Measurements from ENCODE around the gene PCDHGC3. TPM values are rescaled to one million over a fixed set of nuclear protein-coding genes. Genes with fewer than 3 reads are reported as not detected.
"Not testable (repeated sequence)": the region's sequence is repeated elsewhere in the genome, so short reads cannot be mapped to it uniquely, and the experiment has no call there.

The PCDHGC3 gene
- total and polyA plus RNA-seq, 8 donors, result 65.4 to 152 (median 118) TPM

DNA sequence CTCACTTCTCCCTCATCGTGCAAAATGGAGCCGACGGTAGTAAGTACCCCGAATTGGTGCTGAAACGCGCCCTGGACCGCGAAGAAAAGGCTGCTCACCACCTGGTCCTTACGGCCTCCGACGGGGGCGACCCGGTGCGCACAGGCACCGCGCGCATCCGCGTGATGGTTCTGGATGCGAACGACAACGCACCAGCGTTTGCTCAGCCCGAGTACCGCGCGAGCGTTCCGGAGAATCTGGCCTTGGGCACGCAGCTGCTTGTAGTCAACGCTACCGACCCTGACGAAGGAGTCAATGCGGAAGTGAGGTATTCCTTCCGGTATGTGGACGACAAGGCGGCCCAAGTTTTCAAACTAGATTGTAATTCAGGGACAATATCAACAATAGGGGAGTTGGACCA lies 44.5 kb upstream of the PCDHGC3 start:
- Histone ChIP-seq H3K27me3 (peaks cover 26 to 78% of the 10 kb centered on the region in 2 donors), H3K4me1 (peaks cover 0 to 4% of the 10 kb centered on the region in 2 donors), H3K27ac (no peak overlapping the region), H3K4me3 (peak overlapping the region in 1 of 2 donors; percentile 14), H3K36me3 (no peaks in the 10 kb centered on the region), H3K9me3 (peaks cover 0 to 88% of the 10 kb centered on the region in 2 donors)
- TF ChIP-seq, protein P1, sequence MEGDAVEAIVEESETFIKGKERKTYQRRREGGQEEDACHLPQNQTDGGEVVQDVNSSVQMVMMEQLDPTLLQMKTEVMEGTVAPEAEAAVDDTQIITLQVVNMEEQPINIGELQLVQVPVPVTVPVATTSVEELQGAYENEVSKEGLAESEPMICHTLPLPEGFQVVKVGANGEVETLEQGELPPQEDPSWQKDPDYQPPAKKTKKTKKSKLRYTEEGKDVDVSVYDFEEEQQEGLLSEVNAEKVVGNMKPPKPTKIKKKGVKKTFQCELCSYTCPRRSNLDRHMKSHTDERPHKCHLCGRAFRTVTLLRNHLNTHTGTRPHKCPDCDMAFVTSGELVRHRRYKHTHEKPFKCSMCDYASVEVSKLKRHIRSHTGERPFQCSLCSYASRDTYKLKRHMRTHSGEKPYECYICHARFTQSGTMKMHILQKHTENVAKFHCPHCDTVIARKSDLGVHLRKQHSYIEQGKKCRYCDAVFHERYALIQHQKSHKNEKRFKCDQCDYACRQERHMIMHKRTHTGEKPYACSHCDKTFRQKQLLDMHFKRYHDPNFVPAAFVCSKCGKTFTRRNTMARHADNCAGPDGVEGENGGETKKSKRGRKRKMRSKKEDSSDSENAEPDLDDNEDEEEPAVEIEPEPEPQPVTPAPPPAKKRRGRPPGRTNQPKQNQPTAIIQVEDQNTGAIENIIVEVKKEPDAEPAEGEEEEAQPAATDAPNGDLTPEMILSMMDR (IDR thresholded peaks at IDR 0.05), result no peak
- ATAC-seq, result no peak
- DNase-seq, result no peak
- intact Hi-C loops (cut with DNase I), result loop anchor here in 1 of 2 donors (5.0 kb wide), 1 partner anchor 39 kb away; the partner anchor contains the start of gene PCDHGA8

DNA sequence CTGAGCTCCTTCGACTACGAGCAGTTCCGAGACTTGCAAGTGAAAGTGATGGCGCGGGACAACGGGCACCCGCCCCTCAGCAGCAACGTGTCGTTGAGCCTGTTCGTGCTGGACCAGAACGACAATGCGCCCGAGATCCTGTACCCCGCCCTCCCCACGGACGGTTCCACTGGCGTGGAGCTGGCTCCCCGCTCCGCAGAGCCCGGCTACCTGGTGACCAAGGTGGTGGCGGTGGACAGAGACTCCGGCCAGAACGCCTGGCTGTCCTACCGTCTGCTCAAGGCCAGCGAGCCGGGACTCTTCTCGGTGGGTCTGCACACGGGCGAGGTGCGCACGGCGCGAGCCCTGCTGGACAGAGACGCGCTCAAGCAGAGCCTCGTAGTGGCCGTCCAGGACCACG lies 43.5 kb upstream of the PCDHGC3 start:
- not testable (repeated sequence) for H3K4me3 ChIP-seq, H3K36me3 ChIP-seq, DNase-seq, H3K4me1 ChIP-seq, H3K27ac ChIP-seq, ATAC-seq
- intact Hi-C loops (cut with DNase I), result loop anchor here in 1 of 2 donors (5.0 kb wide), 1 partner anchor 40 kb away; the partner anchor contains the start of gene PCDHGA8
- Histone ChIP-seq H3K27me3 (peaks cover 21 to 68% of the 10 kb centered on the region in 2 donors), H3K9me3 (peaks cover 0 to 84% of the 10 kb centered on the region in 2 donors)

DNA sequence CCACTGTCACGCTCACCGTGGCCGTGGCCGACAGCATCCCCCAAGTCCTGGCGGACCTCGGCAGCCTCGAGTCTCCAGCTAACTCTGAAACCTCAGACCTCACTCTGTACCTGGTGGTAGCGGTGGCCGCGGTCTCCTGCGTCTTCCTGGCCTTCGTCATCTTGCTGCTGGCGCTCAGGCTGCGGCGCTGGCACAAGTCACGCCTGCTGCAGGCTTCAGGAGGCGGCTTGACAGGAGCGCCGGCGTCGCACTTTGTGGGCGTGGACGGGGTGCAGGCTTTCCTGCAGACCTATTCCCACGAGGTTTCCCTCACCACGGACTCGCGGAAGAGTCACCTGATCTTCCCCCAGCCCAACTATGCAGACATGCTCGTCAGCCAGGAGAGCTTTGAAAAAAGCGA lies 43.0 kb upstream of the PCDHGC3 start:
- ATAC-seq, DNase-seq, H3K4me3 ChIP-seq, H3K36me3 ChIP-seq, H3K4me1 ChIP-seq, H3K27ac ChIP-seq: not testable (repeated sequence)
- H3K27me3 ChIP-seq, result peaks cover 19 to 64% of the 10 kb centered on the region in 2 donors
- intact Hi-C loops (cut with DNase I), result loop anchor here in 1 of 2 donors (5.0 kb wide), 1 partner anchor 40 kb away; the partner anchor contains the start of gene PCDHGA8
- peaks cover 0 to 83% of the 10 kb centered on the region in 2 donors for H3K9me3 ChIP-seq

DNA sequence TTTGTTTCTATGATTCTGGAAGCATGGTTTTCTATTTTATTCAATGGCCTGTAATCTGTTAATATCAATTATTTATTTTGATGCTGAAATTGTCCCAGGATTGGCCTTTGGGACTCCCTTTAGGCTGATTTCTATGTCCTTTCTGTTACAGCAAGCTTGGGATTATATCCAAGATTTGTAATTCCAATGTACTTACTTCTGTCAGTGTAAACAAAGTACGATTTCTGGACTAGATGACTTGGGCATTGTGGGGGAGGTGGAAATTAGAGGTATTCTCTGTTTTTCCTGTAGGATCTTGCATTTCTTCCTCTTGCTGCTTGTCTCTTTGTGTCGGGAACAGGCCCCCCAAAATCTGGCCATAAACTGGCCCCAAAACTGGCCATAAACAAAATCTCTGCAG lies 41.8 kb upstream of the PCDHGC3 start:
- ATAC-seq (no peak), DNase-seq (no peak)
- TF ChIP-seq, protein P1 (IDR thresholded peaks at IDR 0.05), result no peak
- Histone ChIP-seq H3K4me3 (no peak overlapping the region), H3K9me3 (peaks cover 0 to 77% of the 10 kb centered on the region in 2 donors), H3K27ac (no peak overlapping the region), H3K4me1 (peaks cover 0 to 4% of the 10 kb centered on the region in 2 donors), H3K27me3 (peaks cover 19 to 51% of the 10 kb centered on the region in 2 donors), H3K36me3 (no peaks in the 10 kb centered on the region)
- intact Hi-C loops (cut with DNase I), result loop anchor here in 1 of 2 donors (5.0 kb wide), 1 partner anchor 42 kb away; the partner anchor contains the start of gene PCDHGA8

DNA sequence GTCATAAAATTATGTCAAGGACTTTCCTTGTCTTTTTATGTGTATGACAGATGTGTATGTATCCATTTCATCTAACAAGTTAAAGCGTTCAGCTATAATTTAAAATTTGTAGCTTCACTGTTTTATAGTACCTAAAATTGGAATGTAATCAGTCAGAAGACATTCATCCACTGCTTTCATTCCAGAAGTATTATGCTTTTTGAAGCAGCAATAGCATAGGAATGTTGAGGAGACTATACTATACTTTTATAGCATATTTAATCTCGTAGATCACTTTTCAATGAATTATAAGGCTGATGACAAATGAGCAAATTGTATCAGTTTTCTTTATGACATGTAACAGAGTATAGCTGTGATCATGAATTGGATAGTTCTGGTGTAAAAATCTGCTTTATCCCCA lies 38.5 kb upstream of the PCDHGC3 start:
- intact Hi-C loops (cut with DNase I), result no loop called here
- DNase-seq (no peak), ATAC-seq (no peak)
- Histone ChIP-seq H3K36me3 (no peaks in the 10 kb centered on the region), H3K27ac (no peak overlapping the region), H3K4me1 (no peaks in the 10 kb centered on the region), H3K9me3 (peaks cover 5 to 82% of the 10 kb centered on the region in 2 donors), H3K4me3 (no peak overlapping the region), H3K27me3 (peaks cover 6 to 19% of the 10 kb centered on the region in 2 donors)
- TF ChIP-seq, protein P1 (IDR thresholded peaks at IDR 0.05), result no peak

DNA sequence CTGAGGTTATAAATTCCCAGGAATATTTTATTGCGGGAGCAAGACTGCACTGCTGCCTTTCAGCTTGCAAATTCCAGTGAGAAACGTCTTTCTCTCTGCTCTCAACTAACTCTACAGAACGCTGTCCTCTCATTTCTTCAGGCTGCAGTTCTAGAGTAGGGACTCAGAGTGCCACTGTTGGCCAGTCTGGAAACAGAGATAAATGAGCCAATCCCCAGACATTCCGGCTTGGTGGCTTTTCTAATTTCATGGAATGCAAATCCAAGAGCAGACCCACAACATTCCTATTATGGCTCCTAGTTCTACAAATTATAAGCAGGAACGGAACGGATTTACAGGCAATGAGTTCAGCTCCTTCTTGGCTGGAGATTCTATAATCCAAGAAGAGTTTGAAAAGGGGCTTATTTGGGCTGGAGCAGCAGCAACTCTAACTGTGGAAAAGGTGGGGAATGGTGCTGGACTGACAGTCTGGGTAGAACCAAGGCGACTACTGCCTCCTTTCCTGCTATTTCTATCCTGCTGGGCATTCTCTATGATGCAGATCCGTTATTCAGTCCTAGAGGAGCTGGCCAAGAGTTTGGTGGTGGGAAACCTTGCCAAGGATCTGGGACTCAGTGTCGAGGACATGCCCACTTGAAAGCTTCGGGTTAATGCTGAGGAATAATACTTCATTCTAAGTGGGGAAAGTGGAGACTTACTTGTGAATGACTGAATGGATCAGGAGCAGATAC lies 36.2 kb upstream of the PCDHGC3 start:
- TF ChIP-seq, protein P1 (IDR thresholded peaks at IDR 0.05), result no peak
- H3K36me3 ChIP-seq, result no peaks in the 10 kb centered on the region
- intact Hi-C loops (cut with DNase I), result no loop called here
- DNase-seq (no peak), ATAC-seq (no peak)
- no peak overlapping the region for H3K27ac ChIP-seq
- no peaks in the 10 kb centered on the region for H3K4me1 ChIP-seq
- H3K27me3 ChIP-seq, result no peaks in the 10 kb centered on the region
- H3K4me3 ChIP-seq, result no peak overlapping the region
- peaks cover 5 to 64% of the 10 kb centered on the region in 2 donors for H3K9me3 ChIP-seq

All from left lung (tissue), 10 donors.